ENCODE data around the gene XBP1.

Gene XBP1

DNA sequence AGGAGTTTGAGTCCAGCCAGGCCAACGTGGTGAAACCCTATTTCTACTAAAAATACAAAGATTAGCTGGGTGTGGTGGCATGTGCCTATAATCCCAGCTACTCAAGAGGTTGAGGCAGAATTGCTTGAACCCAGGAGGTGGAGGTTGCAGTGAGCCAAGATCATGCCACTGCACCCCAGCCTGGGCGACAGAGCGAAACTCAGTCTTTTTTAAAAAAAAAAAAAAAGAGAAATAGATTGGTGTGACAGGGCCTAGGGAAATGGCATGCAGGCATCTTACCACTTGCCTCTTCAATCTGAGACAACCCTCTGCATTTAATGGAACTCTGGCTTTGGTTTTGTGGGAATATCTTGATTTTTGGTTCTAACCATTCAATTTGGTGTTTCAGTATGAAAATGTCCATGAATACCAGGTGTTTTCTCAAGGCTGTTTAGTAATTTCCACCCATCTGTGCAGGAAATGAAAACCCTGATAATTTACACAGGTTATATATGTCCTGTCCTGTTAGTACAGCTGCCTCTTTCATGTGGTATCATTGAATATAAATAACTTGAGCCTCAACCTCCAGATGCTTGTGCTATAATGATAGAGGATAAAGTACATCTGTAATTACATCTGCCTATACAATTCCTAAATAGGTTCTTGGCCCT is 8.4 kb downstream of the XBP1 start:
- no peak overlapping the region for H3K4me3 ChIP-seq (replicated peaks in 1 of 2; ENCODE audit: low read depth in 2 of 2, low read length in 2 of 2)
- no peak for DNase-seq (ENCODE audit: low read depth in 2 of 2)
- TF ChIP-seq, protein P1, sequence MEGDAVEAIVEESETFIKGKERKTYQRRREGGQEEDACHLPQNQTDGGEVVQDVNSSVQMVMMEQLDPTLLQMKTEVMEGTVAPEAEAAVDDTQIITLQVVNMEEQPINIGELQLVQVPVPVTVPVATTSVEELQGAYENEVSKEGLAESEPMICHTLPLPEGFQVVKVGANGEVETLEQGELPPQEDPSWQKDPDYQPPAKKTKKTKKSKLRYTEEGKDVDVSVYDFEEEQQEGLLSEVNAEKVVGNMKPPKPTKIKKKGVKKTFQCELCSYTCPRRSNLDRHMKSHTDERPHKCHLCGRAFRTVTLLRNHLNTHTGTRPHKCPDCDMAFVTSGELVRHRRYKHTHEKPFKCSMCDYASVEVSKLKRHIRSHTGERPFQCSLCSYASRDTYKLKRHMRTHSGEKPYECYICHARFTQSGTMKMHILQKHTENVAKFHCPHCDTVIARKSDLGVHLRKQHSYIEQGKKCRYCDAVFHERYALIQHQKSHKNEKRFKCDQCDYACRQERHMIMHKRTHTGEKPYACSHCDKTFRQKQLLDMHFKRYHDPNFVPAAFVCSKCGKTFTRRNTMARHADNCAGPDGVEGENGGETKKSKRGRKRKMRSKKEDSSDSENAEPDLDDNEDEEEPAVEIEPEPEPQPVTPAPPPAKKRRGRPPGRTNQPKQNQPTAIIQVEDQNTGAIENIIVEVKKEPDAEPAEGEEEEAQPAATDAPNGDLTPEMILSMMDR (IDR thresholded peaks at IDR 0.05; ENCODE audit: low read depth, low read length) = no peak

DNA sequence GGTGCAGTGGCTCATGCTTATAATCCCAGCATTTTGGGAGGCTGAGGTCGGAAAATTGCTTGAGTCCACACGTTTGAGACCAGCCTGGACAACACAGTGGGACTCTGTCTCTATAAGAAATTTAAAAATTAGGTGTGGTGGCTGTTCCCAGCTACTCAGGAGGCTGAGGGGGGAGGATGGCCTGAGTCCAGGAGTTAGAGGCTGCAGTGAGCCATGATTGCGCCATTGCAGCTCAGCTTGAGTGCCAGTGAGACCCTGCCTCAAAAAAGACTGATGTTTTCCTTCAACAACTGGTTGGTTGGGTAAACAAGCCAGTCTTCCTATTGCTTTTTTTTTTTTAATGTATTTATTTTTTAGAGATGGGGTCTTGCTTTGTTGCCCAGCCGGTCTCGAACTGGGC is 9.2 kb downstream of the XBP1 start:
- no peak overlapping the region for H3K4me3 ChIP-seq (replicated peaks in 1 of 2; ENCODE audit: low read depth in 2 of 2, low read length in 2 of 2)
- TF ChIP-seq, protein P1 (IDR thresholded peaks at IDR 0.05; ENCODE audit: low read depth, low read length) = no peak
- DNase-seq (ENCODE audit: low read depth in 2 of 2) = no peak

DNA sequence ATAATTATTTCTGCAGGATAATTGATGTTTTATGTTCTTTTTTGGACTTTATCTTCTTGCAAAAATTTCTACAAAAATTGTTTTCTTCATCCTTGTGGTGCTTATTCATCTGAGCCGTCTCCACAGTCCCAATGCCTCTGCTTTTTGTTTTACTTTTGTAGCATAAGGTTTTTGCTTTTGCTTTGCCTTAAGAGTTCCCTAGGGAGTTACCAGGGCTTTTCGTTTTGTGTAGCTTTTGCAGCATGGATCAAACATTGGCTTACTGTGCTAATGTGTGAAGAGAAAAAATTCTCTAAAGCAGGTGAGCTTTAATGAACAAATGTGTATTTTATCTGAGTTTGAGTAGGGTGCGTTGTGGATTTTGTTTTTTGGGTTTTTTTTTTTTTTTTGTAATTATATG is 11.8 kb downstream of the XBP1 start:
- TF ChIP-seq, protein P1 (IDR thresholded peaks at IDR 0.05; ENCODE audit: low read depth, low read length) = no peak
- no peak for DNase-seq (ENCODE audit: low read depth in 2 of 2)
- no peak overlapping the region for H3K4me3 ChIP-seq (replicated peaks in 1 of 2; ENCODE audit: low read depth in 2 of 2, low read length in 2 of 2)

DNA sequence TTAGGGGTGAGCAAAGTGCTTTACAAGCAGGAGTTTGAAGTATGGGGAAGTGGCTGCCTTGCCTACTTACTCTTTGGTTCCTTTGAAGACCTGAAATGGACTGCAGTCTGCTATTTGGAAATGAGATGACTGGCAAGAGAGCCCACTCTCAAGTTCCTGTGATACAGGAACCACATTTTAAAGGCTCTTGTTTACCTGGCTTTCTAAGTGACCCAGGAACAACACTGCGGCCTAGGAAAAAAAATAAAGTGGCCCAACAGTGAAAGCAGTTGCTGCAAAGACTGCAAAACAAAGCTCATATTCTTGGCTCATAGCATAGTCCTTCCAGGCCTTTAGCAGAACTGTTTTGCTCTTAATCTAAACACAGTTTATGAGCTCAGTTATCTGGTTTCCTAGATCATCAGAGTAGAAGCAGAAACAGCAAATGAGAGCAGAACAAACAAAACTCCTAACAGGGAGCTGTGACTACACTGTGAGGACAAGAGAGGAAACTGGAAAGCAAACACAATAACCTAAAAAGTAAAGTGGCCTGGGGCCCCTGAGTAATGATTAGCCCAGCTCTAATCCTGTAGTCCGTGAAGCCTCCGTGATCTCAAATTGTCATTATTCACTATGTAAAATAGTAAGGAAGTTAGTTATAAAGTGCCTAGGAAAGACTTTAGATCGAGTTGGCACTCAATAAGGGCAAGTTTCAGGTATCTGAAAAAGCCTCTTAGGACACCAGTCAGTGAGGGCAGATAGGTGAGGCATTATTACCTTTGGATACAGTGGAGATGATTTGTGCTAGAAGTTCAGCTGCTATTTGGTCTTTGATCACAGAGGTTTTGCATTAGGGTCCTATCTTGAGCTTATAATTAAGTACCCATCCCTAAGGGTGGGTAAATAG is 16.3 kb downstream of the XBP1 start:
- no peak overlapping the region for H3K4me3 ChIP-seq (replicated peaks in 1 of 2; ENCODE audit: low read depth in 2 of 2, low read length in 2 of 2)
- no peak for DNase-seq (ENCODE audit: low read depth in 2 of 2)
- TF ChIP-seq, protein P1 (IDR thresholded peaks at IDR 0.05; ENCODE audit: low read depth, low read length) = no peak

DNA sequence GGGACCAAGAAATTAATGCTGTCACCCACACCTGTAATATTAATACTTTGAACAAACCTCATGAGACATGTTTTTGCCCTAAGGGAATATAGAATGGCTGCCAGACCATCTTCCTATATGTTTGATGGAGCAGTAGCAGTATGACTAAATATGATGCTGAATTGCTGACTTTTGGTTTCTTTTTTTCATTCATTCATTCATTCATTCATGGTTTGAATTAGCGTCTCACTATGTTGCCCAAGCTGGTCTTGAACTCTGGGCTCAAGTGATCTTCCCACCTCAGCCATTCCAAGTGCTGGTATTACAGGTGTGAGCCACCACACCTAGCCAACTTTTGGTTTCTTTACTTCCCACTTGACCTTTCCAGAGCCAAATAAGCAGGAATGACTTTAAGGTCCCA is 20.1 kb downstream of the XBP1 start:
- no peak for DNase-seq (ENCODE audit: low read depth in 2 of 2)
- H3K4me3 ChIP-seq (replicated peaks in 1 of 2; ENCODE audit: low read depth in 2 of 2, low read length in 2 of 2) = no peak overlapping the region
- TF ChIP-seq, protein P1 (IDR thresholded peaks at IDR 0.05; ENCODE audit: low read depth, low read length) = no peak

DNA sequence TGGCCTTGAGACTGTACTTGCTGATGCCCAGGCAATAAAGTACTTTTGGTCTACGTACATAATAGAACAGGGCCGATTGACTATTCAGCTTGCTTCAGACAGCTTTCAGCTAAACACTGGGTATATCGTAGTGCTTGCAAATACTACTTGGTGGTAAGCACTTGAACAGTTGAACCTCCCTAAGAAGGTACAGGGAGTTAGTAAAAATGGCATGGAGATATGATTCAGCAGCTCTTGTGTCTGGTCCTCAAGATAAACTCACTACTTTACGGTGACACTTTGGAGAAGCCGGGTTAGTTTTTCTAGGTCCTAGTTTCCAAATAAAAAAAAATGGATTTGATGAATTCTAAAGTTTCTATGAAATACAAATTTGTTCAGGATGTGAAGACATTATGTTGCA is 20.5 kb downstream of the XBP1 start:
- TF ChIP-seq, protein P1 (IDR thresholded peaks at IDR 0.05; ENCODE audit: low read depth, low read length) = no peak
- DNase-seq (ENCODE audit: low read depth in 2 of 2) = no peak
- H3K4me3 ChIP-seq (replicated peaks in 1 of 2; ENCODE audit: low read depth in 2 of 2, low read length in 2 of 2) = no peak overlapping the region

Measured in cardiac fibroblast (primary cell).